NCI-H526 treated with DMSO at 0.1 percent for 48 hours (cell line): Measurements from ENCODE around the gene KLHDC7A.
A peak's percentile ranks its signal among the peaks of the same experiment; 100 is the strongest.

ENCODE experiments used
- DNase-seq: peaks from one replicate; lab custom pipeline; 2025; lab: John Stamatoyannopoulos, UW

KLHDC7A gene

GRCh38 chr1:18508084-18508483 is 27.4 kb downstream of the KLHDC7A start:
- DNase-seq = no peak

- DNase-seq = no peak
These were observed 30.6 kb downstream of the KLHDC7A start for GRCh38 chr1:18511149-18511873.

- DNase-seq = no peak
These were observed 31.1 kb downstream of the KLHDC7A start for GRCh38 chr1:18511874-18512150.

GRCh38 chr1:18512883-18513282 is 32.2 kb downstream of the KLHDC7A start:
- DNase-seq = no peak

GRCh38 chr1:18513995-18514394 is 33.3 kb downstream of the KLHDC7A start:
- DNase-seq = no peak

- DNase-seq = no peak
These were observed 34.5 kb downstream of the KLHDC7A start for GRCh38 chr1:18515120-18515667.

GRCh38 chr1:18516473-18516872 is 35.7 kb downstream of the KLHDC7A start:
- DNase-seq = no peak

- no peak for DNase-seq
These were observed 45.9 kb downstream of the KLHDC7A start for GRCh38 chr1:18526436-18527275.

GRCh38 chr1:18527514-18527913 is 46.8 kb downstream of the KLHDC7A start:
- no peak for DNase-seq

GRCh38 chr1:18527921-18528320 is 47.2 kb downstream of the KLHDC7A start:
- DNase-seq = no peak

GRCh38 chr1:18528616-18529015 is 47.9 kb downstream of the KLHDC7A start:
- DNase-seq = no peak

GRCh38 chr1:18529714-18530113 is 49.0 kb downstream of the KLHDC7A start:
- no peak for DNase-seq

- no peak for DNase-seq
These were observed 50.1 kb downstream of the KLHDC7A start for GRCh38 chr1:18530587-18531502.

- DNase-seq = no peak
These were observed 50.7 kb downstream of the KLHDC7A start for GRCh38 chr1:18531503-18531845.

GRCh38 chr1:18532390-18533170 is 51.9 kb downstream of the KLHDC7A start:
- DNase-seq = no peak

GRCh38 chr1:18533259-18533658 is 52.5 kb downstream of the KLHDC7A start:
- DNase-seq = peak; percentile 61

GRCh38 chr1:18534810-18535205 is 54.1 kb downstream of the KLHDC7A start:
- DNase-seq = no peak
